ENCODE measurements around the gene FBXO42.
A peak's percentile ranks its signal among the peaks of the same experiment; 100 is the strongest.

The FBXO42 gene

DNA sequence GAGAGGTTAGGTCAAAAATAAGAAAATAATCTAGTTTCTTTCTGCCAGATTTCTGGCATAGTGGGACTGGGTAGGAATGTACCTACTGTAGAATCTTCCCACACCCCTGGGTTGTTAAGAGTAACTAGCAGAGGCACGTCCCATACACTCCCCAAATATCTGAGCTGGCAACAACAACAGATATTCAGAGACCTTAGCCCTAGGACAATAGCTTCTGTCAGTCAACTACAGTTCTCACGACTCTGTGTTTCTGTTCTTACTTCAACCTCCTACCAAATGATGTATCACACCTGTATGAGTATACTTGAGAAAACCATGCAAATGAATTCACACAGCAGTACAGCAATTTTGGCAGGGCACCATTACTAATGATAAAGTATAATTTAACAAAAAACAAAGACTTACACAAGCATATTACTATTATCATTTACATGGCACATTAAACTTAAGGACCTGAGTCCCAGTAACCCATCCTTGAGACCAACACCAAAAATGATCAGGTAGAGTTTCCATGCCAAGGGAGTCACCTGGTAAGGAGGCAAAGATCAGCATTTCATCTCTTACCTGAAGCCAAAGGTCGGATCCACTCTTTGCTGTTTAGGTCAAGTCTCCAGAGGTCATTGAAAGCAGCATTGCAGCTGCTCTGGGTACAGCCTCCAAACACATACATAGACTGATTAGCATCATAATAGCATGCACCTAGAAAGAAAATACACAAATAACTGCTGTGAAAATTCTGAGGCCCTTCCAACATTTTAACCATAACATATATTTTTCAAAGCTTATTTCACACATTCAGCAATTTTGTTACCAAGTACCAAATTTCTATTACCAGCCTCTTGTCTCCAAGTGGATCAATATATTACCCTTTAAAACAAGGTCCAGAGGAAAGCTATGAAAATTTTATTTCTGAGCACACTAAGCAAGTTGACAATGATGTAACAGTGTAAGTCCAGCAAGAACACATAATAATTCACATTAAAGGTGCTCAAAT, 57.8 kb downstream of the FBXO42 start:
- H3K4me3 ChIP-seq, result peak overlapping the region in 1 of 10 experiments; percentile 2; a peak in 1 of 20 replicates
- TF ChIP-seq Cebpa-rat (IDR thresholded peaks at IDR 0.05), result no peak
- peaks cover 0 to 84% (median 10%) of the 10 kb centered on the region in 11 experiments; a peak in 9 of 22 replicates for H4K20me1 ChIP-seq
- H3K9ac ChIP-seq, result peak overlapping the region in 4 of 11 experiments; percentile 12 to 59 (median 46); a peak in 6 of 22 replicates
- H3K4me1 ChIP-seq, result peaks cover 0 to 65% (median 15%) of the 10 kb centered on the region in 10 experiments; a peak in 11 of 20 replicates
- H3K27ac ChIP-seq, result peak overlapping the region in 5 of 11 experiments; percentile 25 to 77 (median 64); a peak in 8 of 22 replicates
- H3K9me3 ChIP-seq (replicated peaks in 1 of 11), result no peaks in the 10 kb centered on the region
- peaks cover 60 to 96% (median 87%) of the 10 kb centered on the region in 11 experiments for H3K36me3 ChIP-seq
- peak overlapping the region in 5 of 11 experiments; percentile 19 to 91 (median 75); a peak in 9 of 22 replicates for H3K4me2 ChIP-seq
- no peaks in the 10 kb centered on the region for H3K27me3 ChIP-seq

DNA sequence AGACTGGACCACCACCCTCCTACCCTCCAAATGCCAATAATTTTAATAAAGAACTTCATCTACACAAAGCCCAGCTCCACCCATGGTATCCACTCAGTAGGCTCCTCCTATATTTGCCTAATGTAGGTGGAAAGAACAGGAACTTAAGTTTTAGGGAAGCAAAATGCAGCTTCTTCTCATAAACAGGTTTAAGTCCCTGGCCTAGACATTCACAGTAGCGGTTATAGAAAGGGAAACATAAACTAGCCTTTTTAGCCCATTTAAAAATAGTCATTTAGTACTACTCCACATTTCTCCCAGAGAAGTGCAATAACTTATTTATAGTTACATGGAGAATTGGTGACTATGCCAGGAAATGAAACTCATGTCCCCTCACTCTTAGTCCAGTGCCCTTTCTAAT, 58.7 kb downstream of the FBXO42 start:
- peaks cover 61 to 96% (median 89%) of the 10 kb centered on the region in 11 experiments for H3K36me3 ChIP-seq

DNA sequence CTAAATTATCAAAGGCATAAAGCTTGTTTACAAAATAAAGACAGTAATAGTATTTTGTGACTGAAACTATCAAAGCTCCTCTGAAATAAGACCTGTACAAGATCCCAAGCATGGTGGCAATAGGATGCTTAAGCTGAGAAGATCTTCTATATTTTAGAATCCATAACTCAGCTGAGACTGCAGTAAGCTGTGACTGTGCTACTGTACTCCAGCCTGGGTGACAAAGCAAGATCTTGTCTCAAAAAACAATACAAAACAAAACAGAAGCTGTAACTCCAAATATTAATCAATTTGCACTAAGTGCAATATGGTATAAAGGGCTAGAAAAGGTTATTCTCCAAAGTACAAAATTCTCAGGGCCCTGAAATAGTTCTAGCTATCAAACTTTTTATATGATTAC, 59.5 kb downstream of the FBXO42 start:
- H4K20me1 ChIP-seq, result peaks cover 0 to 85% (median 15%) of the 10 kb centered on the region in 11 experiments; a peak in 9 of 22 replicates
- H3K9me3 ChIP-seq (replicated peaks in 1 of 11), result no peaks in the 10 kb centered on the region
- peak overlapping the region in 3 of 11 experiments; percentile 64 to 77 (median 70); a peak in 7 of 22 replicates for H3K27ac ChIP-seq
- no peak overlapping the region for H3K9ac ChIP-seq
- H3K4me2 ChIP-seq, result peak overlapping the region in 5 of 11 experiments; percentile 19 to 91 (median 75); a peak in 8 of 22 replicates
- TF ChIP-seq Cebpa-rat (IDR thresholded peaks at IDR 0.05), result no peak
- no peak overlapping the region for H3K4me3 ChIP-seq
- peaks cover 64 to 96% (median 89%) of the 10 kb centered on the region in 11 experiments for H3K36me3 ChIP-seq
- H3K27me3 ChIP-seq, result no peaks in the 10 kb centered on the region
- H3K4me1 ChIP-seq, result peaks cover 0 to 69% (median 15%) of the 10 kb centered on the region in 10 experiments; a peak in 11 of 20 replicates

More for the DNA sequence above, 58.7 kb downstream of the FBXO42 start:
- no peaks in the 10 kb centered on the region for H3K27me3 ChIP-seq
- no peak for TF ChIP-seq Cebpa-rat (IDR thresholded peaks at IDR 0.05)
- peak overlapping the region in 5 of 11 experiments; percentile 25 to 77 (median 64); a peak in 9 of 22 replicates for H3K27ac ChIP-seq
- peak overlapping the region in 4 of 11 experiments; percentile 12 to 59 (median 46); a peak in 6 of 22 replicates for H3K9ac ChIP-seq
- no peaks in the 10 kb centered on the region for H3K9me3 ChIP-seq (replicated peaks in 1 of 11)
- peak overlapping the region in 1 of 10 experiments; percentile 2; a peak in 1 of 20 replicates for H3K4me3 ChIP-seq
- H3K4me2 ChIP-seq, result peak overlapping the region in 5 of 11 experiments; percentile 19 to 91 (median 75); a peak in 10 of 22 replicates
- peaks cover 0 to 74% (median 15%) of the 10 kb centered on the region in 10 experiments; a peak in 11 of 20 replicates for H3K4me1 ChIP-seq
- H4K20me1 ChIP-seq, result peaks cover 0 to 85% (median 15%) of the 10 kb centered on the region in 11 experiments; a peak in 9 of 22 replicates

DNA sequence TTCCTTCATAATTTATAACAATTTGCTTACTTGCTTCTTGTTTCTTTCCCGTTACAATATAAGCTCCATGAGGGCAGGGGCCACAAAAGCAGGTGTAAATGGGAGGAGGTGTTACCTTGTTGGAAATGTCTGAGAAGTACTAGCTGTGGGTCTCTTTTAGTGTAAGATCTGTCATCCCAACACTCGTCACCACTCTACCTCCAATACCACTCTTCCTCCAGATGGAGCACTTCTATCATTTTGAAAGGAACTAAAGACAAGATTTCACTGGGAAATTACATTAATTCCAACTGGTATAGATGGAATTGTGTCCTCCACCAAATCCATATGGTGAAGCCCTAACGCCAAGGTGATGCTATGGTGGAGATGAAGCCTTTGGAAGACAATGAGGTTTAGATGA, 62.3 kb downstream of the FBXO42 start:
- peaks cover 0 to 46% (median 15%) of the 10 kb centered on the region in 10 experiments; a peak in 11 of 20 replicates for H3K4me1 ChIP-seq
- H3K9me3 ChIP-seq (replicated peaks in 1 of 11), result no peaks in the 10 kb centered on the region
- peaks cover 0 to 97% (median 21%) of the 10 kb centered on the region in 11 experiments; a peak in 12 of 22 replicates for H4K20me1 ChIP-seq
- H3K4me3 ChIP-seq, result no peak overlapping the region
- H3K27ac ChIP-seq, result no peak overlapping the region
- H3K27me3 ChIP-seq, result no peaks in the 10 kb centered on the region
- H3K9ac ChIP-seq, result no peak overlapping the region
- H3K36me3 ChIP-seq, result peaks cover 75 to 100% (median 95%) of the 10 kb centered on the region in 11 experiments
- H3K4me2 ChIP-seq, result no peak overlapping the region
- no peak for TF ChIP-seq Cebpa-rat (IDR thresholded peaks at IDR 0.05)

DNA sequence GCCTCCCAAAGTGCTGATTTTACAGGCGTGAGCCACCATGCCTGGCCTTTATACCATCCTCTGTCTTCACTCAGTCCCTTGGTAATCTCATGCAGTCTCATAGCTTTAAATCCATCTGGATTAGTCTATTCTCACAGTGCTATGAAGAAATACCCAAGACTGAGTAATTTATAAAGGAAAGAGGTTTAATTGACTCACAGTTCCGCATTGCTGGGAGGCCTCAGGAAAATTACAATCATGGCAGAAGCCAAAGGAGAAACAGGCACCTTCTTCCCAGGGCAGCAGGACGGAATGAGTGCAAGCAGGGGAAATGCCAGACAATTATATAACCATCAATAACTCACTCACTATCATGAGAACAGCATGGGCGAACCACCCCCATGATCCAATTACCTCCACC, 66.2 kb downstream of the FBXO42 start:
- H3K9ac ChIP-seq, result no peak overlapping the region
- H4K20me1 ChIP-seq, result peaks cover 0 to 99% (median 22%) of the 10 kb centered on the region in 11 experiments; a peak in 13 of 22 replicates
- no peaks in the 10 kb centered on the region for H3K27me3 ChIP-seq
- no peak for TF ChIP-seq Cebpa-rat (IDR thresholded peaks at IDR 0.05)
- H3K27ac ChIP-seq, result no peak overlapping the region
- peaks cover 66 to 99% (median 81%) of the 10 kb centered on the region in 11 experiments for H3K36me3 ChIP-seq
- no peak overlapping the region for H3K4me2 ChIP-seq
- H3K4me1 ChIP-seq, result peaks cover 0 to 9% (median 0%) of the 10 kb centered on the region in 10 experiments; a peak in 2 of 20 replicates
- no peaks in the 10 kb centered on the region for H3K9me3 ChIP-seq (replicated peaks in 1 of 11)
- H3K4me3 ChIP-seq, result no peak overlapping the region

DNA sequence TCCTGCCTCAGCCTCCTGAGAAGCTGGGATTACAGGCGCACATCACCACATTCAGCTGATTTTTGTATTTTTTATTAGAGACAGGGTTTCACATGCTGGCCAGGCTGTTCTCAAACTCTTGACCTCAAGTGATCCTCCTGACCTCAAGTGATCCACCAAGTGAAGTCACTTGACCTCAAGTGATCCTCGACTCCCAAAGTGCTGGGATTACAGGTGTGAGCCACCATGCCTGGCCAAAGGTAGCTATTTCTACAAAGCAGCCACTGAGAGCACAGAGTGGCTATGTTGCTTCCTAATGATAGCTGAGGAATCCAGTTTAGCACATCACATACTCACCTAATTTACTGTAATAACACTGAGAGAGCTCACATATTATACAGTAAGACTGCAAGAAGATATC, 70.5 kb downstream of the FBXO42 start:
- Histone ChIP-seq H3K9me3 (replicated peaks in 1 of 11) (no peaks in the 10 kb centered on the region), H3K9ac (no peak overlapping the region), H3K4me3 (no peak overlapping the region), H3K4me2 (no peak overlapping the region), H3K27ac (no peak overlapping the region), H4K20me1 (peaks cover 0 to 97% (median 25%) of the 10 kb centered on the region in 11 experiments; a peak in 15 of 22 replicates), H3K36me3 (peaks cover 40 to 98% (median 63%) of the 10 kb centered on the region in 11 experiments), H3K27me3 (no peaks in the 10 kb centered on the region), H3K4me1 (peaks cover 0 to 8% (median 4%) of the 10 kb centered on the region in 10 experiments; a peak in 8 of 20 replicates)
- TF ChIP-seq Cebpa-rat (IDR thresholded peaks at IDR 0.05), result no peak

DNA sequence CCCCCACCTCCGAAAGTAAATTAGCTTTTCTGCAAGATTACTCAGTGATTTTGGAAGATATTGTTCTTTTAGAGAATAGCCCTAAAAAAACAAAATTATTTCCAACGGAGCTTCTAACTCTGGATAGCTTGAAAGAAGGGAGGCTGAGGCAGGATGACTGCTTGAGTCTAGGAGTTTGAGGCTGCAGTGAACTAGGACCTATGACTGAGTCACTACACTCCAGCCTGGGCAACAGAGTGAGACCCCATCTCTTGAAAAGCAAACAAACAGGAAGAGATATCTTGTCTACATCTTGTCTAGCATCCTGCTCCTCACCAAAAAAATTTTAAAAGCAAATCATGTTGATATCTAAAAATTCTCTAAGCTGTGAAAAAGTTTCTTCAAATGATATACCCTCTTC, 73.1 kb downstream of the FBXO42 start:
- H3K27me3 ChIP-seq, result no peaks in the 10 kb centered on the region
- H3K36me3 ChIP-seq, result peaks cover 31 to 98% (median 55%) of the 10 kb centered on the region in 11 experiments; a peak in 21 of 22 replicates
- peak overlapping the region in 2 of 11 experiments; percentile 6 to 15; a peak in 1 of 22 replicates for H3K4me2 ChIP-seq
- no peak overlapping the region for H3K4me3 ChIP-seq
- TF ChIP-seq Cebpa-rat (IDR thresholded peaks at IDR 0.05), result no peak
- no peak overlapping the region for H3K9ac ChIP-seq
- H3K9me3 ChIP-seq (replicated peaks in 1 of 11), result no peaks in the 10 kb centered on the region
- no peak overlapping the region for H3K27ac ChIP-seq
- peaks cover 0 to 97% (median 13%) of the 10 kb centered on the region in 11 experiments; a peak in 16 of 22 replicates for H4K20me1 ChIP-seq
- peaks cover 0 to 8% (median 4%) of the 10 kb centered on the region in 10 experiments; a peak in 8 of 20 replicates for H3K4me1 ChIP-seq

DNA sequence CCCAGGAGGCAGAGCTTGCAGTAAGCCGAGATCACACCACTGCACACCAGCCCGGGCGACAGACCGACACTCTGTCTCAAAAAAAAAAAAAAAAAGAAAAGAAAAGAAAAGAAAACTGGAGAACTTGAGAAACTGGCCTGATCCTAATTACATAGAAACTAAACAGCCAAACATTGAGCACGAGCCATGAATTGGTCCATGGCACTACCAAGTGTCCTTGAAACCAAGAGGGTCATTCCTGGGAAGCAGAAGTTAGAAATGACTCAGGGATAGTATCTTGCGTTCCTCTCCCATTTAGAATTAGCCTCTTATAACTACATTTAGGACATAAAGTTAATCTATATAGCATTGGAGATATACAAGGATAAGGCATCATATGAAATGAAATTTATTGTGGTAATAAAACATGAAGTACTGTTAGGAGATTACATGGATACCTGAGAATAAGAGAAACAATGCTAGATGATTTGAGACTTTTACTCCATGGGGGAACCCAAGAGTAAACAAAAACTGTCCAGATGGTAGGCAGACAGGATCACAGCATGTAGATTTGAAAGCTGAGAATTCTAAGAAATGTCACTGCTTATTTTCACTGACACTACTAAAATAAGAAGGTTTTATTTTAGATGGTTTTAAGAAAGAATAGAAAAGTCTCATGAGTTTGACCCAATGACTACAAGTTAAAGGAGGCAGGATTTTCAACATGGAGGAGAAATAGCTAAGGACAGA, 75.8 kb downstream of the FBXO42 start:
- peaks cover 0 to 98% (median 25%) of the 10 kb centered on the region in 11 experiments; a peak in 17 of 22 replicates for H4K20me1 ChIP-seq
- no peaks in the 10 kb centered on the region for H3K27me3 ChIP-seq
- no peak overlapping the region for H3K27ac ChIP-seq
- H3K36me3 ChIP-seq, result peaks cover 23 to 98% (median 58%) of the 10 kb centered on the region in 11 experiments; a peak in 21 of 22 replicates
- no peaks in the 10 kb centered on the region for H3K9me3 ChIP-seq (replicated peaks in 1 of 11)
- no peak overlapping the region for H3K4me2 ChIP-seq
- TF ChIP-seq Cebpa-rat (IDR thresholded peaks at IDR 0.05), result no peak
- H3K4me3 ChIP-seq, result no peak overlapping the region
- no peak overlapping the region for H3K9ac ChIP-seq
- peaks cover 0 to 8% (median 4%) of the 10 kb centered on the region in 10 experiments; a peak in 8 of 20 replicates for H3K4me1 ChIP-seq
